GM19099 (cell line): ENCODE measurements around the gene ITGA8.

Experiments
- POLR2A ChIP-seq: IDR thresholded peaks from 3 replicates; pipeline ENCODE4 v1.6.1; 2011; ENCODE audit warnings: low read depth; ENCODE audit not compliant: insufficient read length; ENCODE audit errors: extremely low read depth

Gene ITGA8

DNA sequence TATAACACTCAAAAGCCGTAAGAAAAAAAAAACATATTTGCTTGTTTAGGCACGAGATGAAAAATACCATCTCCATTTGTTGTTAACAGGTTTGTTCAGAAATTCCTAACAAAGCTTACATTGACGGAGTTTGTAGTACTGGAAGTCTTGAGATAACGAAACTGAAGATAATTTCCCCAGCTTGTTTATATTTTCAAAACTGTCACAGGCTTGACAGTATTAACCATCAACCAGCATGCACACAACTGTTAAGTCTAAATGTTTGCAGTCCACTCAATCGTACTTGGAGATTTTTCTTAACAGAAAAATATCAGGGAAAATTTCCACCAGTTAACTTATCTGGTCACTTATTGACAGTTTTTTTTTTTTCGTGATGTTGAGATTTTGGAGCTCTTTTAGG is 68.5 kb downstream of the ITGA8 start:
- no peak for TF ChIP-seq POLR2A

DNA sequence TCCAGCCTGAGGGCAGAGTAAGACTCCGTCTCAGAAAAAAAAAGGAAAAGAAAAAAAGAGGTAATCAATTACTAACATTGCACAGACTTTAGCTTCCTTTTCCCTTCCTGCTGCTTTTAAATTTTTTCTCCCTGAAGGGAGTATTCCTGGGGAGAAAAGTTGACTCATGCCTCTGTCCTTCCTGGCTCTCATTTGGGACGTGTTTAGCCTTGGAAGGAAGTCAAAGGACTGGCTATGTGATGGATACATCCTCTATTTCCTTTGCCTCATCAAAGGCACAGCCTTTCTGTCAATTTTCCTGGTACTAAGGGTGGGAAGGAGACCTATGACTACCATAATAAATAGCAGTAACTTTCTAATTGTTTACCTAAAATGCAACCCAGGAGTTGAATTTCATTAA is 77.6 kb downstream of the ITGA8 start:
- no peak for TF ChIP-seq POLR2A

- no peak for TF ChIP-seq POLR2A
Measured at GRCh38 chr10:15640536-15641085, 79.1 kb downstream of the ITGA8 start.

- TF ChIP-seq POLR2A = no peak
Measured at GRCh38 chr10:15636446-15636845, 83.3 kb downstream of the ITGA8 start.

DNA sequence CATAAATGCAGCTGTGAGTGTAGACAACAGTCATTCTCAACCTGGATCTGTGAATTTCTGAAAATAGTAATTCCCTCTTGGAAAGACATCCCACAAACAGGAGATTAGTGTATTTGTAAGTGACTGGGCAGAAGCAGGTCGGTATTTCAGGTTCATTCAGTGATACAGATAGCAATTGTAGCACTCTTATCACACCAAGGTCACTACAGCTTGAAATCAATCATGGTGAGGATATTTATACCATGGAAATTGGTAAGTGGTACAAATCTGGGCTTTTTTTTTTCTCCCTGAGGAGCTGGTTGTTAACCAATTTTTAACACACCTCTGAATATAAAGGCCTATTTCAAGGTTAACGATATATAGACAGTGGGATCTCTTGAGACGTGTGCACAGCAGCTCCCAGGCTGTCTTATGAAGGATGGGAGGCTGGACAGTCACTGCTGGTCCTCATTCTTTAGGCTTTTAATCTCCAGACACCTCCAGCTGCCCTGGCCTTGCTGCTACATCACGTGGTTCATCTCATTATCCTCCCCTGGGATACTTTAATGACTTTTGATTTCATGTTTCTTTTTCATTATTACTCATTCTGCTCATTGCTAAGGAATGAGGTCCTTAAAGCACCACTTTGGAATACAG is 87.1 kb downstream of the ITGA8 start:
- no peak for TF ChIP-seq POLR2A

DNA sequence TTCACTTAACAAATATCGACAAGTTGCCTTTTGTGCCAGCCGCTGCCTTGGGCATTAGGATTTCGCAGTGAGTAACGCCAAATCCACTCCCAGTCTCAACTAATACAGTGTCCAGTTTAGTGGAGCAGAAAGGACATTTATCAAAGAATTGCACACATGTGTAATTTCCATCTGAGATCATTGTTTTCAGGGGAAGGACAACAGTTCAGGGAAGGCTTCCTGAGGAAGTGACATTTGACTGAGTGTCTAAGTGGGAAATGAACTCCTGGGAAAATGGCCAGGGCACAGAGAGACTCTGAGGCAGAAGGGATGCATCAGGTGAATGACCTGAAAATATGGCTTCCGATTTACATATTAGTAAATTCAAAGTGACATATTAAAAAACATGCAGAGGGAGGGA is 89.4 kb downstream of the ITGA8 start:
- no peak for TF ChIP-seq POLR2A

- no peak for TF ChIP-seq POLR2A
Measured at GRCh38 chr10:15627617-15628196, 92.0 kb downstream of the ITGA8 start.

DNA sequence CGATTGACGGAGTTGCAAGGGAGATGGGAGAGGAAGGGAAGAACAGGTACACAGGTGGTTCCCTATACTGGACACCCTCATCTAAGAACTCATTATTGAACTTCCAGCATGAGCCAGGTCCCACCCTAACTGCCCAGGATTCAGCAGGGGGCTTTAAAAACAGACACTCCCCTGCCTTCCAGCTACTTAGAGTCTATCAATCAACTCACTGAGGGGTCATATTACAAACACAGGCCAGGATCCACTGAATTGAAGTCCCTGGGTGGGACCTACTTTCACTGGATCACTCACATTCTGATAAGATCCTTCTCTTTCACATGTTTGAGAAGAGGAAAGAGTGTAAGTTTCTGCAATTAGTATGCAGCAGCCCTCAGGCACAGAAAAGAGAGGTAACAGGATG is 92.8 kb downstream of the ITGA8 start:
- TF ChIP-seq POLR2A = no peak

DNA sequence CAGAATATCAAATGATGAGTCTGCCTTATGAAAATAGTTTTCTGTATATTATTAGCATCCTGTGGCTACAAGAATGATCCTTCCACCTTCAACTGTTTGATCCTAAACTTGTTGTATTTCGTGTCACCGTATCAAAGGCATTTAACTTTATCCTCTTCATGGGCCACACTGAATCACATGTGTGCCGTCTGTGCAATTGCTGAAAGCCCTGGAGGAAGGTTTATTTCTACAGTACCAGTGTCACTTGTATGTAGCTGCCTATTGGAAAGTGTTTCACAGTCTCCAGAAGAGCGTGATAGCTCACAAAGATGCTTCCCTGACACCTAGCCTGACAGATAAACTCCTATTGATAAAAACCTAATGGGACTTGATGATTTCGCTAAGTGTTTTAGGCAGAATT is 94.5 kb downstream of the ITGA8 start:
- no peak for TF ChIP-seq POLR2A

DNA sequence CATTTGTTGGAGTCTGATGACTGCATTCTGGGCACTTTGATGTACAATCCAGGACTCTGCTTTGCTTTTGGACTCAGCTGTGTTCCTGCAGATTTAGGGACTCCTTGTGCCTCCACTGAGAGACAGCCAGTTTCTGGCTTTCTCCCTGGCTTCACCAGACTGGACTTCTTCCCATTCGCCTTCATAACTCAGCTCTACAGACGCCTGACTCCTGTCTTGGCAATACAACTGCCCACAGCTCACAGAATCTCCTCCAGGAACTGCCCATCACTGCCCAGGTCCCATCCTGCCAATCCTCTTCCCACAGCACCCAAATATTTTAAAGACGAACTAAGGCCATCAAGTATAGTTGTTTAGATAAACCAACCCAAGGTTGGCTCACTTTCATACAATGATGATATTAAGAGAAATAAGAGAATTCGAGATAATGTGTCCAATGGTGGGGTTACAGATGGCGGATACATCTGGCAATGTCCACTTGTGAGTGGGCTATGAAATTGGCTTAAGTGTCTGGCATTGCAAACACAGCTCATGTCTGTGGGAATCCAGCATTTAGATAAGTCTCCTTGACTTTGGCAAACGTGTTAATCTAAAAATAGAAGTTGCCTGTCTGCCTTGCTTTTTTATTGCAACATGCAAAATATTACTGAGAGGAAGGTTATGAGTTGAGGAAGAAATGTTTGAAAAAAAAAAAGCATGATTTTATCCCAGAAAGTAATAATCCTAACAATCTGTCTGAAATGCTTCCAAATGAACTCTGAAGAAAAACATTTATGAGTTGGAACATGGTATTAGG is 95.1 kb downstream of the ITGA8 start:
- TF ChIP-seq POLR2A = no peak

- no peak for TF ChIP-seq POLR2A
Measured at GRCh38 chr10:15620836-15621515, 98.7 kb downstream of the ITGA8 start.

DNA sequence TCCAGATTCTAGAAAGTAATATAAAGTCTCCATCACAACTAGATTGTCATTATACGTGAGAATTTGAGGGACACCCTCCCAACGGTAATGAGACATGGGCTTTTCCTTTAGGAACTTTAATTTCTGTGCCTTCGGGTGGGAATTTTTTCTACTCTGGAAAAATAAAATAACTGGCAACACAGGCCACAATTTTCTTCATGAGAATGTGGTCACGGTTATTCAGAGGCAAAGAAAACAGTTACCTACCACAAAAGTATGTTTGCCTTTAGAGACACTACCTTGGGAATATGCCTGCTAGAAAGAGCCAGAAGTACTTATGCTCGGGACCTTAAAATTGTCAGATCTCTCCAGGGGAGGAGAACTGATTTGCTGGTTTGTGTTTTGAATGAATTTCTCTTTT is 99.4 kb downstream of the ITGA8 start:
- no peak for TF ChIP-seq POLR2A

- no peak for TF ChIP-seq POLR2A
Measured at GRCh38 chr10:15609246-15609645, 110.5 kb downstream of the ITGA8 start.

DNA sequence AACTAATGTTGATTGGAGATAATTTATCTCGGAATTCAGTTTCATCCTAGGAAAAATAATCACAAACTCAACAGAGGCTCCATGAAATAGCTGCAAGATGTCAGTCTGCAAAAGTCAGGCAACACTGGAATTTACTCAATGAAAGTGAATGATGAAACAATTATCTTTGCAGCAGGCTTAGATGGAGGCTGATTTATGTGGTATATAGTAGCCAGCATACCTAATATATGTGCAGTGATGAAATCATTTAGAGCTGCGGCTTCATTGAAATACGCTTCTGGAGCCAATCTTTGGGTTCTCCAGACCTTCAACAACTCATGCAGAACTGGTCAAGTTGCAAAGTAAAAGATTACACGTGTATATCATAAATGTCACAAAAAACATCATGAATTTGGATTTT is 113.3 kb downstream of the ITGA8 start:
- no peak for TF ChIP-seq POLR2A

GRCh38 chr10:15605740-15606369 is 113.9 kb downstream of the ITGA8 start:
- TF ChIP-seq POLR2A = no peak
